Gastrocnemius medialis (tissue), 4 donors: ENCODE data around the gene FRK. TPM values are rescaled to one million over a fixed set of nuclear protein-coding genes. Genes with fewer than 3 reads are reported as not detected.

ENCODE experiments used
- ATAC-seq, 2 donors: fragments of 150-250 bp; one replicate each; pipeline ENCODE4 v1.9.1; 2016
- DNase-seq, 2 donors: peaks; one replicate each; pipeline ENCODE4 v3.0.0-alpha.2; 2019
- H3K27ac ChIP-seq, 4 donors: fragments of 200-600 bp; sonication (generic); 1 replicate in 1 of 4; 2 replicates in 3 of 4; pipeline ENCODE4 v1.5.1; 2016 to 2018; ENCODE audit warnings: mild to moderate bottlenecking in 2 of 4, moderate library complexity in 1 of 4
- H3K27me3 ChIP-seq, 3 donors: fragments of 200-600 bp; sonication (generic) in 2 of 3; 1 replicate in 1 of 3; 2 replicates in 2 of 3; pipeline versions ENCODE4 v1.5.1 to v1.6.0; 2016 to 2019; ENCODE audit warnings: mild to moderate bottlenecking in 1 of 3, moderate library complexity in 1 of 3
- H3K36me3 ChIP-seq, 2 donors: fragments of 200-600 bp; sonication (generic) in 1 of 2; one replicate each; pipeline ENCODE4 v1.5.1; 2017 to 2018
- H3K4me1 ChIP-seq, 2 donors: fragments of 200-600 bp; sonication (generic) in 1 of 2; one replicate each; pipeline ENCODE4 v1.5.1; 2016 to 2017; ENCODE audit warnings: mild to moderate bottlenecking in 2 of 2
- H3K4me3 ChIP-seq, 4 donors: fragments of 200-600 bp; sonication (generic) in 3 of 4; 1 replicate in 1 of 4; 2 replicates in 3 of 4; pipeline ENCODE4 v1.5.1; 2016 to 2019; ENCODE audit warnings: mild to moderate bottlenecking in 2 of 4
- H3K9me3 ChIP-seq, 3 donors: fragments of 200-600 bp; sonication (generic) in 2 of 3; 1 replicate in 1 of 3; 2 replicates in 2 of 3; pipeline ENCODE4 v1.5.1; 2016 to 2019
- CTCF ChIP-seq, 5 experiments: fragments of 450-650 bp in 3 of 5; fragments of 200-600 bp in 2 of 5; sonication (generic) in 2 of 5; IDR thresholded peaks in 4 of 5; conservative IDR thresholded peaks in 1 of 5; 1 replicate in 4 of 5; 2 replicates in 1 of 5; pipeline ENCODE4 v1.5.1; 2016 to 2019; ENCODE audit warnings: antibody characterized with exemption in 5 of 5, mild to moderate bottlenecking in 3 of 5, moderate library complexity in 3 of 5
- POLR2A ChIP-seq, 2 donors: fragments of 450-650 bp; IDR thresholded peaks; one replicate each; pipeline ENCODE4 v1.6.1; 2017; ENCODE audit warnings: antibody characterized with exemption in 2 of 2, mild to moderate bottlenecking in 2 of 2, moderate library complexity in 2 of 2
- in situ Hi-C, 4 donors: fragments of 200-750 bp; cut with MboI; loops; one replicate each; pipeline versions ENCODE4 v1.15.0 to v1.8.0; 2017; ENCODE audit warnings: low sequenced_read_pairs in 4 of 4
- intact Hi-C: fragments of 100-400 bp; cut with DNase I; formaldehyde crosslinking; loops from one replicate; pipeline ENCODE4 v1.15.1; 2023; ENCODE audit warnings: low total_unique reads
- total RNA-seq, 4 donors: library from RNA; depleted of rRNA; stranded (reverse); fragments of >200 nt; gene quantifications; one replicate each; pipeline versions ENCODE4 v1.1.0 to v1.2.3, GENCODE V29; 2016

Gene FRK
- total RNA-seq, 4 donors from 2014 or later: 1.3 to 4.8 (median 1.7) TPM

GRCh38 chr6:115908906-115909559, 151.7 kb downstream of the FRK start:
- TF ChIP-seq CTCF (IDR thresholded peaks at IDR 0.05 in 4 of 5, conservative IDR thresholded peaks at IDR 0.05 in 1 of 5) (no peak), POLR2A (IDR thresholded peaks at IDR 0.05) (no peak)
- no peak overlapping the region for H3K27ac ChIP-seq
- intact Hi-C loops (no loop called here), in situ Hi-C loops (no loop called here)
- no peaks in the 10 kb centered on the region for H3K9me3 ChIP-seq
- DNase-seq: no peak
- no peaks in the 10 kb centered on the region for H3K36me3 ChIP-seq
- no peak for ATAC-seq
- H3K4me3 ChIP-seq: no peak overlapping the region
- H3K4me1 ChIP-seq: no peaks in the 10 kb centered on the region
- no peaks in the 10 kb centered on the region for H3K27me3 ChIP-seq

GRCh38 chr6:115905471-115905870, 155.2 kb downstream of the FRK start:
- intact Hi-C loops: no loop called here
- in situ Hi-C loops: no loop called here
- Histone ChIP-seq H3K27ac (no peak overlapping the region), H3K27me3 (no peaks in the 10 kb centered on the region), H3K4me1 (no peaks in the 10 kb centered on the region), H3K9me3 (no peaks in the 10 kb centered on the region), H3K4me3 (no peak overlapping the region), H3K36me3 (no peaks in the 10 kb centered on the region)
- ATAC-seq: no peak
- DNase-seq: no peak
- TF ChIP-seq CTCF (IDR thresholded peaks at IDR 0.05 in 4 of 5, conservative IDR thresholded peaks at IDR 0.05 in 1 of 5): no peak
- no peak for TF ChIP-seq POLR2A (IDR thresholded peaks at IDR 0.05)

GRCh38 chr6:115902436-115902835, 158.3 kb downstream of the FRK start:
- Histone ChIP-seq H3K4me3 (no peak overlapping the region), H3K27me3 (no peaks in the 10 kb centered on the region), H3K36me3 (no peaks in the 10 kb centered on the region), H3K9me3 (no peaks in the 10 kb centered on the region), H3K4me1 (no peaks in the 10 kb centered on the region), H3K27ac (no peak overlapping the region)
- no peak for DNase-seq
- in situ Hi-C loops: no loop called here
- ATAC-seq: no peak
- TF ChIP-seq POLR2A (IDR thresholded peaks at IDR 0.05) (no peak), CTCF (IDR thresholded peaks at IDR 0.05 in 4 of 5, conservative IDR thresholded peaks at IDR 0.05 in 1 of 5) (no peak)
- intact Hi-C loops: no loop called here

- Histone ChIP-seq H3K27me3 (no peaks in the 10 kb centered on the region), H3K4me1 (no peaks in the 10 kb centered on the region), H3K27ac (no peak overlapping the region), H3K9me3 (no peaks in the 10 kb centered on the region), H3K4me3 (no peak overlapping the region), H3K36me3 (no peaks in the 10 kb centered on the region)
- TF ChIP-seq CTCF (IDR thresholded peaks at IDR 0.05 in 4 of 5, conservative IDR thresholded peaks at IDR 0.05 in 1 of 5) (no peak), POLR2A (IDR thresholded peaks at IDR 0.05) (no peak)
- ATAC-seq: no peak
- intact Hi-C loops: no loop called here
- in situ Hi-C loops: no loop called here
- DNase-seq: no peak
Observed at GRCh38 chr6:115901896-115902295, 158.8 kb downstream of the FRK start.
